Neural cell (in vitro differentiated cells): Measurements from ENCODE around the gene ADCY5. TPM values are rescaled to one million over a fixed set of nuclear protein-coding genes. Genes with fewer than 3 reads are reported as not detected.

Source experiments
- H2AFZ ChIP-seq: fragments of 200-600, 300-800 bp; sonication (generic), shearing (Covaris generic); 2 replicates; pipeline ENCODE4 v1.6.0; 2014; ENCODE audit warnings: low read depth, mild to moderate bottlenecking, antibody characterized with exemption, low read length, moderate library complexity
- H3F3A ChIP-seq: fragments of 200-600 bp; shearing (Covaris generic); 2 replicates; pipeline ENCODE4 v1.6.1; 2016; ENCODE audit warnings: mild to moderate bottlenecking, moderate library complexity, mixed read lengths, antibody characterized with exemption, low read length; ENCODE audit not compliant: insufficient read depth, poor library complexity, severe bottlenecking
- H3K27ac ChIP-seq: fragments of 200-600, 300-800 bp; sonication (generic), shearing (Covaris generic); 2 replicates; pipeline ENCODE4 v1.5.1; 2014; ENCODE audit warnings: mild to moderate bottlenecking, low read length, moderate library complexity
- H3K27me3 ChIP-seq: fragments of 300-800, 200-600 bp; sonication (generic), shearing (Covaris generic); 2 replicates; pipeline ENCODE4 v1.6.0; 2014; ENCODE audit warnings: mild to moderate bottlenecking, low read depth, low read length, moderate library complexity; ENCODE audit not compliant: insufficient read depth
- H3K36me3 ChIP-seq: fragments of 300-800, 200-600 bp; sonication (generic), shearing (Covaris generic); 2 replicates; pipeline ENCODE4 v1.5.1; 2014; ENCODE audit warnings: mild to moderate bottlenecking, antibody characterized with exemption, low read length, moderate library complexity; ENCODE audit not compliant: insufficient read depth
- H3K4me2 ChIP-seq: fragments of 300-800, 200-600 bp; sonication (generic), shearing (Covaris generic); 2 replicates; pipeline ENCODE4 v1.6.0; 2014; ENCODE audit warnings: mild to moderate bottlenecking, low read length
- H3K4me3 ChIP-seq: fragments of 300-800, 200-600 bp; sonication (generic), shearing (Covaris generic); 2 replicates; pipeline ENCODE4 v1.5.1; 2014; ENCODE audit warnings: mild to moderate bottlenecking, low read length, moderate library complexity
- H3K79me2 ChIP-seq: fragments of 200-600 bp; shearing (Covaris generic); replicated peaks from 2 replicates; pipeline ENCODE4 v1.6.0; 2014; ENCODE audit warnings: mild to moderate bottlenecking, low read length, moderate library complexity; ENCODE audit not compliant: insufficient read depth
- H3K9ac ChIP-seq: fragments of 300-800, 200-600 bp; sonication (generic), shearing (Covaris generic); 2 replicates; pipeline ENCODE4 v1.6.1; 2016; ENCODE audit warnings: mild to moderate bottlenecking, low read length, mixed read lengths
- H3K9me2 ChIP-seq: fragments of 200-600 bp; shearing (Covaris generic); 2 replicates; pipeline ENCODE4 v1.6.1; 2016; ENCODE audit warnings: mild to moderate bottlenecking, low read length, mixed read lengths; ENCODE audit not compliant: insufficient read depth
- H3K9me3 ChIP-seq: fragments of 200-600, 300-800 bp; sonication (generic), shearing (Covaris generic); 2 replicates; pipeline ENCODE4 v1.6.1; 2016; ENCODE audit warnings: mild to moderate bottlenecking, mixed run types, low read length, moderate library complexity, mixed read lengths
- H4K20me1 ChIP-seq: fragments of 200-600 bp; shearing (Covaris generic); 2 replicates; pipeline ENCODE4 v1.6.1; 2016; ENCODE audit warnings: mild to moderate bottlenecking, mixed run types; ENCODE audit not compliant: insufficient read depth
- CTCF ChIP-seq: fragments of 450-650 bp; IDR thresholded peaks from 2 replicates; pipeline ENCODE4 v1.5.1; 2014; ENCODE audit warnings: antibody characterized with exemption, mild to moderate bottlenecking, moderate library complexity; ENCODE audit not compliant: poor library complexity, severe bottlenecking
- EP300 ChIP-seq: fragments of 450-650 bp; conservative IDR thresholded peaks from 2 replicates; pipeline ENCODE4 v1.6.1; 2014; ENCODE audit warnings: antibody characterized with exemption, mild to moderate bottlenecking, moderate library complexity; ENCODE audit not compliant: poor library complexity, severe bottlenecking
- EZH2 ChIP-seq: fragments of 200-600, 300-800 bp; shearing (Covaris generic), sonication (generic); IDR thresholded peaks from 2 replicates; pipeline ENCODE4 v1.6.1; 2014; ENCODE audit warnings: antibody characterized with exemption, low read length, borderline replicate concordance, mild to moderate bottlenecking; ENCODE audit not compliant: insufficient read depth, poor library complexity, severe bottlenecking
- MXI1 ChIP-seq: fragments of 450-650 bp; conservative IDR thresholded peaks from 2 replicates; pipeline ENCODE4 v1.6.1; 2014; ENCODE audit warnings: antibody characterized with exemption, mild to moderate bottlenecking; ENCODE audit not compliant: poor library complexity, severe bottlenecking
- POLR2AphosphoS5 ChIP-seq: IDR thresholded peaks from 2 replicates; pipeline ENCODE4 v1.6.1; 2012
- RAD21 ChIP-seq: fragments of 450-650 bp; conservative IDR thresholded peaks from 2 replicates; pipeline ENCODE4 v1.6.1; 2014; ENCODE audit warnings: antibody characterized with exemption, mild to moderate bottlenecking, moderate library complexity
- REST ChIP-seq: IDR thresholded peaks from 2 replicates; pipeline ENCODE4 v1.6.1; 2012; ENCODE audit warnings: borderline replicate concordance
- SMC3 ChIP-seq: fragments of 450-650 bp; conservative IDR thresholded peaks from 2 replicates; pipeline ENCODE4 v1.6.1; 2014; ENCODE audit warnings: antibody characterized with exemption, mild to moderate bottlenecking, moderate library complexity; ENCODE audit not compliant: poor library complexity
- TAF1 ChIP-seq: IDR thresholded peaks from 2 replicates; pipeline ENCODE4 v1.6.1; 2012; ENCODE audit warnings: low read depth
- polyA plus RNA-seq: library from polyadenylated mRNA; depleted of rRNA; stranded (reverse); fragments of >200 nt; gene quantifications from 2 replicates; pipeline ENCODE4 v1.2.3, GENCODE V29; 2014

ADCY5 gene
- polyA plus RNA-seq, 1 donor from 2014 or later, result 7.7 TPM

GRCh38 chr3:123392871-123393620 lies 55.8 kb downstream of the ADCY5 start:
- Histone ChIP-seq H3K9me2 (no peaks in the 10 kb centered on the region), H3K27ac (no peak overlapping the region), H2AFZ (no peak overlapping the region), H3K79me2 (no peaks in the 10 kb centered on the region), H3K36me3 (no peaks in the 10 kb centered on the region), H4K20me1 (no peaks in the 10 kb centered on the region), H3F3A (no peaks in the 10 kb centered on the region), H3K27me3 (no peaks in the 10 kb centered on the region), H3K9me3 (no peaks in the 10 kb centered on the region), H3K9ac (no peak overlapping the region), H3K4me2 (no peak overlapping the region), H3K4me3 (no peak overlapping the region)
- TF ChIP-seq SMC3 (no peak), TAF1 (no peak), EZH2 (no peak), REST (no peak), EP300 (no peak), RAD21 (no peak), CTCF (no peak), MXI1 (no peak), POLR2AphosphoS5 (no peak)

GRCh38 chr3:123392368-123392767 lies 56.5 kb downstream of the ADCY5 start:
- Histone ChIP-seq H3K9ac (no peak overlapping the region), H2AFZ (no peak overlapping the region), H3K4me3 (no peak overlapping the region), H3K27me3 (no peaks in the 10 kb centered on the region), H3K9me2 (no peaks in the 10 kb centered on the region), H3K9me3 (no peaks in the 10 kb centered on the region), H3K4me2 (no peak overlapping the region), H3K36me3 (no peaks in the 10 kb centered on the region), H3K79me2 (no peaks in the 10 kb centered on the region), H3K27ac (no peak overlapping the region), H3F3A (no peaks in the 10 kb centered on the region), H4K20me1 (no peaks in the 10 kb centered on the region)
- no peak for TF ChIP-seq TAF1
- TF ChIP-seq CTCF, result no peak
- no peak for TF ChIP-seq EZH2
